MM.1S (cell line): ENCODE measurements around the gene MMAB.

Experiments
- DNase-seq: peaks from one replicate; pipeline ENCODE4 v3.0.0-alpha.2; 2015
- H2AFZ ChIP-seq: fragments of 300-600 bp; sonication (generic); 2 replicates; pipeline ENCODE4 v1.6.0; 2016; ENCODE audit warnings: antibody characterized with exemption, low read length
- H3F3A ChIP-seq: fragments of 300-600 bp; sonication (generic); 2 replicates; pipeline ENCODE4 v1.6.1; 2016; ENCODE audit warnings: mild to moderate bottlenecking, antibody characterized with exemption, low read length, moderate library complexity, mixed read lengths; ENCODE audit not compliant: insufficient read depth
- H3K27ac ChIP-seq: fragments of 300-600 bp; sonication (generic); 2 replicates; pipeline ENCODE4 v1.5.1; 2016; ENCODE audit warnings: mild to moderate bottlenecking, low read length
- H3K27me3 ChIP-seq: fragments of 300-600 bp; sonication (generic); replicated peaks from 2 replicates; pipeline ENCODE4 v1.6.0; 2016; ENCODE audit warnings: low read length; ENCODE audit not compliant: insufficient read depth
- H3K36me3 ChIP-seq: fragments of 300-600 bp; sonication (generic); replicated peaks from 2 replicates; pipeline ENCODE4 v1.6.1; 2016; ENCODE audit warnings: mild to moderate bottlenecking, low read length, mixed read lengths; ENCODE audit not compliant: insufficient read depth
- H3K4me1 ChIP-seq: fragments of 300-600 bp; sonication (generic); 2 replicates; pipeline ENCODE4 v1.6.1; 2016; ENCODE audit warnings: low read length, mixed read lengths
- H3K4me2 ChIP-seq: fragments of 300-600 bp; sonication (generic); 2 replicates; pipeline ENCODE4 v1.6.0; 2016; ENCODE audit warnings: low read depth, low read length
- H3K4me3 ChIP-seq: fragments of 300-600 bp; sonication (generic); 2 replicates; pipeline ENCODE4 v1.5.1; 2016; ENCODE audit warnings: low read length, mixed read lengths
- H3K79me2 ChIP-seq: fragments of 300-600 bp; sonication (generic); 2 replicates; pipeline ENCODE4 v1.6.1; 2016; ENCODE audit warnings: mixed run types, low read length, mixed read lengths
- H3K9ac ChIP-seq: fragments of 300-600 bp; sonication (generic); 2 replicates; pipeline ENCODE4 v1.6.1; 2016; ENCODE audit warnings: low read length, mixed read lengths
- H3K9me2 ChIP-seq: fragments of 300-600 bp; sonication (generic); replicated peaks from 2 replicates; pipeline ENCODE4 v1.6.1; 2016; ENCODE audit warnings: mild to moderate bottlenecking, low read length, mixed read lengths; ENCODE audit not compliant: insufficient read depth
- H3K9me3 ChIP-seq: fragments of 300-600 bp; sonication (generic); replicated peaks from 2 replicates; pipeline ENCODE4 v1.6.1; 2016; ENCODE audit warnings: mild to moderate bottlenecking, low read length, mixed read lengths; ENCODE audit not compliant: insufficient read depth
- H4K20me1 ChIP-seq: fragments of 300-600 bp; sonication (generic); 2 replicates; pipeline ENCODE4 v1.6.1; 2016; ENCODE audit warnings: mild to moderate bottlenecking, low read length, moderate library complexity, mixed read lengths; ENCODE audit not compliant: insufficient read depth
- EZH2 ChIP-seq: fragments of 300-600 bp; sonication (generic); optimal IDR thresholded peaks from 2 replicates; pipeline ENCODE3; 2017; ENCODE audit warnings: low read depth, mild to moderate bottlenecking, antibody characterized with exemption, low read length, mixed read lengths
- EZH2phosphoT487 ChIP-seq: fragments of 300-600 bp; sonication (generic); IDR thresholded peaks from 2 replicates; pipeline ENCODE4 v1.6.1; 2018; ENCODE audit warnings: antibody characterized with exemption, low read length
- TF ChIP-seq, protein P1 (sequence below): fragments of 300-600 bp; sonication (generic); IDR thresholded peaks from 2 replicates; pipeline ENCODE4 v1.5.1; 2016; ENCODE audit warnings: antibody characterized with exemption, low read length, mixed read lengths

The MMAB gene

DNA sequence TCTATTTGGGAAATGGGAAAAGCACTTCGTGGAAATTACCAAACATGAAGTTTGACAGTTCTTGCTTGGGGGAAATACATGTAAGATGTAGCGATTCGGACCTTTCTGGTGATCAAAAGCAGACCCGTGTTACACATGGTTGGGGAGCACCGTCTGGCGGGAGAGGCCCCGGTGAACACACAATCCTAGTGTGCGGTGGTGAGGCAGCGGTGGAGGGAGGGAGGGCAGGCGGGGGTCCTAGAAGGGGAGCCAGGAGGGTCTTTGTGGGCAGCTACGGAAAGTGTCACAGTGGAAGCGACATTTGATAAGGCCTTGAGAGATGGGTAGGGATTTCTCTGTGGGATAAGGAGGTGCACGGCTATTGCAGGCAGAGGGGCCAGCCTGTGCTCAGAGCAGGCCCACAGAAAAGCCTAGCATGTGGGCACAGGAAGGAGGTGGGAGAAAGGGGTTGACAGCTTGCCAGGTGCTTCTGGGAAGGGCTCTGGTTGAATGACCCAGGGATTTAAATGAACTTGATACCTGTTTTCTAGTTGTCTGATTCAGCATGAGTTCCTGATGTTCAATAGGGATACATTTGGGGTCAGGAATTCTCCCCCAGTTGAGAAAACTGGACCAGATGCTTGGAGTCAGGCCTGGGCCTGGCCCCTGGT, 7.5 kb upstream of the MMAB start:
- no peak overlapping the region for H3K9ac ChIP-seq
- H3K4me1 ChIP-seq: no peaks in the 10 kb centered on the region
- H3K27me3 ChIP-seq: no peaks in the 10 kb centered on the region
- no peaks in the 10 kb centered on the region for H3K36me3 ChIP-seq
- no peak overlapping the region for H3K4me2 ChIP-seq
- no peak overlapping the region for H3K27ac ChIP-seq
- no peaks in the 10 kb centered on the region for H3K9me3 ChIP-seq
- H3K9me2 ChIP-seq: no peaks in the 10 kb centered on the region
- no peaks in the 10 kb centered on the region for H4K20me1 ChIP-seq
- H3K4me3 ChIP-seq: no peak overlapping the region
- DNase-seq: no peak
- TF ChIP-seq, protein P1, sequence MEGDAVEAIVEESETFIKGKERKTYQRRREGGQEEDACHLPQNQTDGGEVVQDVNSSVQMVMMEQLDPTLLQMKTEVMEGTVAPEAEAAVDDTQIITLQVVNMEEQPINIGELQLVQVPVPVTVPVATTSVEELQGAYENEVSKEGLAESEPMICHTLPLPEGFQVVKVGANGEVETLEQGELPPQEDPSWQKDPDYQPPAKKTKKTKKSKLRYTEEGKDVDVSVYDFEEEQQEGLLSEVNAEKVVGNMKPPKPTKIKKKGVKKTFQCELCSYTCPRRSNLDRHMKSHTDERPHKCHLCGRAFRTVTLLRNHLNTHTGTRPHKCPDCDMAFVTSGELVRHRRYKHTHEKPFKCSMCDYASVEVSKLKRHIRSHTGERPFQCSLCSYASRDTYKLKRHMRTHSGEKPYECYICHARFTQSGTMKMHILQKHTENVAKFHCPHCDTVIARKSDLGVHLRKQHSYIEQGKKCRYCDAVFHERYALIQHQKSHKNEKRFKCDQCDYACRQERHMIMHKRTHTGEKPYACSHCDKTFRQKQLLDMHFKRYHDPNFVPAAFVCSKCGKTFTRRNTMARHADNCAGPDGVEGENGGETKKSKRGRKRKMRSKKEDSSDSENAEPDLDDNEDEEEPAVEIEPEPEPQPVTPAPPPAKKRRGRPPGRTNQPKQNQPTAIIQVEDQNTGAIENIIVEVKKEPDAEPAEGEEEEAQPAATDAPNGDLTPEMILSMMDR: no peak
- TF ChIP-seq EZH2: no peak
- no peak for TF ChIP-seq EZH2phosphoT487
- no peaks in the 10 kb centered on the region for H3F3A ChIP-seq
- H3K79me2 ChIP-seq: no peaks in the 10 kb centered on the region
- no peak overlapping the region for H2AFZ ChIP-seq

DNA sequence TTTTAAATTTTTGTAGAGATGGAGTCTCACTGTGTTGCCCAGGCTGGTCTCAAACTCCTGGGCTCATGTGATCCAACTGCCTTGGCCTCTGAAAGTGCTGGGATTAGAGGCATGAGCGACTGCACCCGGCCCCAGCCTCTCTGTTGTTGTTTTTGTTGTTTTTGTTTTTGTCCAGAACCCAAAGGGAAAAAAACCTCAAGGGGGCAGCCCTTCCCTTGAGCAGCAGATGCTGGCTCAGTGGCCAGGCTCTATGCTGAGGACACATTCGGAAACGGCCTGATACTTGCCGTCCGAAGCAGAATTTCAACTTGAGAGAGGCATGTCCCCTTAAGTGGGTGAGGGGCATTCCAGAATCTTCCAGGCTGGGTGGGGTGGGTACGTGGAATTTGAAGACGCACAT, 7.0 kb upstream of the MMAB start:
- Histone ChIP-seq H3K9me3 (no peaks in the 10 kb centered on the region), H3K9ac (no peak overlapping the region), H4K20me1 (no peaks in the 10 kb centered on the region), H3K79me2 (no peaks in the 10 kb centered on the region), H3K4me2 (no peak overlapping the region), H3K36me3 (no peaks in the 10 kb centered on the region), H3K4me3 (no peak overlapping the region), H3F3A (no peaks in the 10 kb centered on the region), H3K4me1 (no peaks in the 10 kb centered on the region), H3K27ac (no peak overlapping the region), H2AFZ (no peak overlapping the region), H3K27me3 (no peaks in the 10 kb centered on the region), H3K9me2 (no peaks in the 10 kb centered on the region)
- TF ChIP-seq EZH2 (no peak), EZH2phosphoT487 (no peak)
- TF ChIP-seq, protein P1: no peak
- no peak for DNase-seq

DNA sequence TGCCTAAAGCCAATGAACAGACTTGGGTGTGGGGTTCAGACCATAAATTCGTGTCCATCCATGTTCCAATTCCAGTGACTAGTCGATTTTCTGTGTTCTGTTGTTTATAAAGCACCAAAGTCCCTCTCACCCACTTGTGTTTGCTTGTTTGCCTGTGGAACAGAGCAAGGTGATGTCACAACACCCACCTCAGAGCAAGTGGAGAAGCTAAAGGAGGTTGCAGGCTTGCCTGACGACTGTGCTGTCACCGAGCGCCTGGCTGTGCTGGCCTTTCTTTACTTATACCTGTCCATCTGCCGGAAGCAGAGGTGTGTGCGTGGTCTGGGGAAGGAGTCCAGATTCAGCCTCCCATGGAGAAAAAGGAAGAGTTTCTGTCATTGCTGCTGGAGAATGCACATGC, 6.3 kb upstream of the MMAB start:
- Histone ChIP-seq H4K20me1 (no peaks in the 10 kb centered on the region), H3K9me3 (no peaks in the 10 kb centered on the region), H3K27ac (no peak overlapping the region), H3K4me3 (no peak overlapping the region), H3K36me3 (no peaks in the 10 kb centered on the region), H3F3A (no peaks in the 10 kb centered on the region), H2AFZ (no peak overlapping the region), H3K4me1 (no peaks in the 10 kb centered on the region), H3K4me2 (no peak overlapping the region), H3K27me3 (no peaks in the 10 kb centered on the region), H3K9ac (no peak overlapping the region), H3K9me2 (no peaks in the 10 kb centered on the region), H3K79me2 (peaks cover 2% of the 10 kb centered on the region)
- DNase-seq: no peak
- TF ChIP-seq EZH2 (no peak), EZH2phosphoT487 (no peak)

- Histone ChIP-seq H3K27ac (no peak overlapping the region), H3F3A (no peaks in the 10 kb centered on the region), H3K9me2 (no peaks in the 10 kb centered on the region), H3K4me3 (no peak overlapping the region), H3K9me3 (no peaks in the 10 kb centered on the region), H3K4me2 (no peak overlapping the region), H3K4me1 (no peaks in the 10 kb centered on the region), H3K27me3 (no peaks in the 10 kb centered on the region), H2AFZ (no peak overlapping the region), H3K9ac (no peak overlapping the region), H4K20me1 (no peaks in the 10 kb centered on the region), H3K36me3 (no peaks in the 10 kb centered on the region), H3K79me2 (peaks cover 11% of the 10 kb centered on the region)
- DNase-seq: no peak
- no peak for TF ChIP-seq EZH2phosphoT487
- no peak for TF ChIP-seq EZH2
- TF ChIP-seq, protein P1: no peak
These were observed 5.1 kb upstream of the MMAB start for GRCh38 chr12:109578330-109578927.
